SK-N-SH (cell line): Measurements from ENCODE around the gene USO1. TPM values are rescaled to one million over a fixed set of nuclear protein-coding genes. Genes with fewer than 3 reads are reported as not detected.
"Not testable (repeated sequence)": the region's sequence is repeated elsewhere in the genome, so short reads cannot be mapped to it uniquely, and the experiment has no call there.

ENCODE experiments used
- CTCF ChIA-PET: fragments of 300-600, 350-600 bp; formaldehyde crosslinking; extraction: SDS; loops from one replicate; lab custom pipeline; 2021; lab: Yijun Ruan, JAX
- POLR2A ChIA-PET: fragments of 350-600 bp; sonication (Branson Sonifier 250); formaldehyde crosslinking; extraction: SDS; loops from one replicate; lab custom pipeline; 2020; ENCODE audit warnings: antibody characterized with exemption, inconsistent platforms; lab: Yijun Ruan, JAX
- DNase-seq: peaks from one replicate; pipeline ENCODE4 v3.0.0; 2012
- H2AFZ ChIP-seq: fragments of 200-600 bp; sonication (generic); 2 replicates; pipeline ENCODE4 v1.8.1; 2016; ENCODE audit warnings: antibody characterized with exemption, mild to moderate bottlenecking, low read depth
- H3F3A ChIP-seq: fragments of 200-600 bp; sonication (generic); replicated peaks from 2 replicates; pipeline ENCODE3; 2016; ENCODE audit warnings: antibody characterized with exemption, mild to moderate bottlenecking; ENCODE audit not compliant: insufficient read depth
- H3K27ac ChIP-seq, 2 experiments: fragments of 200-500 bp in 1 of 2; fragments of 200-600 bp in 1 of 2; sonication (Bioruptor generic) in 1 of 2; sonication (generic), shearing (Covaris generic) in 1 of 2; 2 replicates each; pipeline versions ENCODE4 v1.5.1 to v1.6.1; 2014 to 2016; ENCODE audit warnings: low read depth in 2 of 2, inconsistent platforms in 1 of 2, low read length in 1 of 2, mild to moderate bottlenecking in 1 of 2, mixed read lengths in 1 of 2
- H3K27me3 ChIP-seq: fragments of 200-600 bp; sonication (generic), shearing (Covaris generic); 2 replicates; pipeline ENCODE4 v1.6.1; 2016; ENCODE audit warnings: mixed run types; ENCODE audit not compliant: insufficient read depth
- H3K36me3 ChIP-seq, 2 experiments: fragments of 200-500 bp in 1 of 2; fragments of 200-600 bp in 1 of 2; sonication (Bioruptor generic) in 1 of 2; sonication (generic) in 1 of 2; replicated peaks in 1 of 2; 2 replicates each; pipeline versions ENCODE3 to v1.5.1; 2014 to 2016; ENCODE audit warnings: low read length in 1 of 2, mild to moderate bottlenecking in 1 of 2; ENCODE audit not compliant: insufficient read depth in 2 of 2, control insufficient read depth in 1 of 2
- H3K4me1 ChIP-seq, 2 experiments: fragments of 200-500 bp in 1 of 2; fragments of 200-600 bp in 1 of 2; sonication (Bioruptor generic) in 1 of 2; sonication (generic), shearing (Covaris generic) in 1 of 2; 2 replicates each; pipeline versions ENCODE4 v1.5.1 to v1.6.1; 2014 to 2016; ENCODE audit warnings: low read depth in 1 of 2, low read length in 1 of 2, mixed run types in 1 of 2; ENCODE audit not compliant: insufficient read depth in 2 of 2, control insufficient read depth in 1 of 2
- H3K4me2 ChIP-seq: fragments of 200-600 bp; sonication (generic), shearing (Covaris generic); 2 replicates; pipeline ENCODE4 v1.6.1; 2017; ENCODE audit warnings: mixed run types
- H3K4me3 ChIP-seq, 2 experiments: fragments of 200-500 bp in 1 of 2; fragments of 200-600 bp in 1 of 2; sonication (Bioruptor generic) in 1 of 2; sonication (generic), shearing (Covaris generic) in 1 of 2; 2 replicates each; pipeline versions ENCODE4 v1.5.1 to v1.8.1; 2014 to 2016; ENCODE audit warnings: low read depth in 2 of 2, inconsistent platforms in 1 of 2, low read length in 1 of 2, mild to moderate bottlenecking in 1 of 2, mixed read lengths in 1 of 2, moderate library complexity in 1 of 2
- H3K79me2 ChIP-seq: fragments of 200-600 bp; sonication (generic); 2 replicates; pipeline ENCODE4 v1.8.1; 2017; ENCODE audit warnings: mild to moderate bottlenecking; ENCODE audit not compliant: insufficient read depth
- H3K9ac ChIP-seq: fragments of 200-600 bp; sonication (generic); 2 replicates; pipeline ENCODE4 v1.6.1; 2017; ENCODE audit warnings: mixed run types
- H3K9me2 ChIP-seq: fragments of 200-600 bp; sonication (generic); 2 replicates; pipeline ENCODE4 v1.6.1; 2017; ENCODE audit warnings: mixed run types
- H3K9me3 ChIP-seq: fragments of 200-600 bp; sonication (generic); 2 replicates; pipeline ENCODE4 v1.6.1; 2017; ENCODE audit warnings: mixed run types, mild to moderate bottlenecking, moderate library complexity
- H4K20me1 ChIP-seq: fragments of 200-600 bp; sonication (generic); 2 replicates; pipeline ENCODE4 v1.6.1; 2017; ENCODE audit warnings: mild to moderate bottlenecking, mixed run types; ENCODE audit not compliant: insufficient read depth
- ELF1 ChIP-seq: IDR thresholded peaks from 2 replicates; pipeline ENCODE4 v1.4.0; 2012
- FOXJ3 ChIP-seq: sonication (generic); formaldehyde crosslinking; IDR thresholded peaks from 2 replicates; pipeline ENCODE4 v1.5.1; 2020; ENCODE audit warnings: mild to moderate bottlenecking, missing genetic modification reagents
- IRF3 ChIP-seq: fragments of 150-350 bp; IDR thresholded peaks from 2 replicates; pipeline ENCODE4 v1.6.1; 2016; ENCODE audit warnings: mild to moderate bottlenecking, low read depth, low read length
- JUND ChIP-seq: IDR thresholded peaks from 2 replicates; pipeline ENCODE4 v1.4.0; 2012
- MAX ChIP-seq: IDR thresholded peaks from 2 replicates; pipeline ENCODE4 v1.4.0; 2012; ENCODE audit warnings: low read depth
- MEF2A ChIP-seq: IDR thresholded peaks from 2 replicates; pipeline ENCODE4 v1.4.0; 2012; ENCODE audit warnings: low read depth, borderline replicate concordance
- MXI1 ChIP-seq: IDR thresholded peaks from 2 replicates; pipeline ENCODE4 v1.6.1; 2012; ENCODE audit warnings: mild to moderate bottlenecking, low read depth, low read length, improper control_type of control experiment
- NFIC ChIP-seq: IDR thresholded peaks from 2 replicates; pipeline ENCODE4 v1.4.0; 2012; ENCODE audit warnings: borderline replicate concordance
- RCOR1 ChIP-seq: fragments of 150-350 bp; IDR thresholded peaks from 2 replicates; pipeline ENCODE4 v1.6.1; 2017; ENCODE audit warnings: antibody characterized with exemption, low read length
- RFX5 ChIP-seq: IDR thresholded peaks from 2 replicates; pipeline ENCODE4 v1.6.1; 2012; ENCODE audit warnings: mild to moderate bottlenecking, improper control_type of control experiment, low read length
- TCF12 ChIP-seq: IDR thresholded peaks from 2 replicates; pipeline ENCODE4 v1.4.0; 2012
- TEAD4 ChIP-seq: IDR thresholded peaks from 2 replicates; pipeline ENCODE4 v1.4.0; 2012; ENCODE audit warnings: mild to moderate bottlenecking, borderline replicate concordance; ENCODE audit not compliant: insufficient read depth
- ZBTB33 ChIP-seq: IDR thresholded peaks from 2 replicates; pipeline ENCODE4 v1.4.0; 2012; ENCODE audit warnings: low read depth, borderline replicate concordance
- WGBS: methylation state at CpG from one replicate; pipeline ENCODE4 v1.1.6; 2017; ENCODE audit warnings: low lambda C conversion rate; 5-methylcytosine and 5-hydroxymethylcytosine counted together
- polyA plus RNA-seq, 3 experiments: library from polyadenylated mRNA; depleted of rRNA; stranded (reverse); fragments of >200 nt; gene quantifications; 2 replicates each; pipeline ENCODE4 v1.2.3, GENCODE V29; 2012

USO1 gene
- polyA plus RNA-seq, 1 of the 3 experiments (the other 2 are of a cell fraction): 25.6 TPM

GRCh38 chr4:75715105-75715799 lies 9.1 kb upstream of the USO1 start:
- Histone ChIP-seq H3K9me3 (no peaks in the 10 kb centered on the region), H3K79me2 (no peaks in the 10 kb centered on the region), H3K4me1 (peaks cover 16 to 23% of the 10 kb centered on the region in 2 experiments), H3K27ac (peak overlapping the region; percentile 70 to 81), H3K36me3 (no peaks in the 10 kb centered on the region), H4K20me1 (no peaks in the 10 kb centered on the region), H3K4me2 (peak overlapping the region; percentile 80), H3K9me2 (no peaks in the 10 kb centered on the region), H2AFZ (peak overlapping the region; percentile 75; the same call in 1 of the 2 replicates), H3K9ac (peak overlapping the region; percentile 36; the same call in 1 of the 2 replicates), H3K27me3 (no peaks in the 10 kb centered on the region), H3K4me3 (peak overlapping the region in 1 of 2 experiments; percentile 30; a peak in 2 of 4 replicates), H3F3A (peaks cover 23% of the 10 kb centered on the region)
- POLR2A ChIA-PET: no interaction called here
- CTCF ChIA-PET: interaction anchor here (0.7 to 1.3 kb wide), 3 partner anchors 9 to 90 kb away, joined by 3 to 12 read pairs (median 3); partner anchors contain the start of gene USO1
- WGBS: 35% methylated on average over 4 of the region's 4 CpGs
- DNase-seq: peak; percentile 28
- TF ChIP-seq MEF2A: peak; percentile 73
- TF ChIP-seq ZBTB33: no peak
- TF ChIP-seq IRF3: no peak
- TF ChIP-seq TEAD4: no peak
- no peak for TF ChIP-seq RCOR1
- no peak for TF ChIP-seq FOXJ3 (CRISPR knock-in tag)
- TF ChIP-seq ELF1: no peak
- TF ChIP-seq MXI1: no peak
- TF ChIP-seq TCF12: peak; percentile 63; the same call in 1 of the 2 replicates
- TF ChIP-seq MAX: 0 out of 2 replicates have a peak, but pooled peaks have one; percentile 22
- peak; percentile 7; the same call in 1 of the 2 replicates for TF ChIP-seq NFIC
- no peak for TF ChIP-seq RFX5
- TF ChIP-seq JUND: 0 out of 2 replicates have a peak, but pooled peaks have one; percentile 24
- TF ChIP-seq, all 33 proteins: peak for 5

DNA sequence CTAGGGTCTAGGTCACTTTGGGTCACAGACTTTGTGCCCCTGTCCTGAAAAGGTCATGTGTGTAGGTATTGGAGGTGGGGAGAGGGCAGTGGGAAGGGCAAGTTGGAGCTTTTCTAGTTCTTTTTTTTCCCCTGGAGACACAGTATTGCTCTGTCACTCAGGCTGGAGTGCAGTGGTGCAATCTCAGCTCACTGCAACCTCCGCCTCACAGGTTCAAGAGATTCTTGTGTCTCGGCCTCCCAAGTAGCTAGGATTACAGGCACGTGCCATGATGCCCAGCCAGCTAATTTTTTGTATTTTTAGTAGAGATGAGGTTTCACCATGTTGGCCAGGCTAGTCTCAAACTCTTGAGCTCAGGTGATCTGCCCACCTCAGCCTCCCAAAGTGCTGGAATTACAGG lies 8.3 kb upstream of the USO1 start:
- not testable (repeated sequence) for H3K4me3 ChIP-seq
- CTCF ChIA-PET: interaction anchor here (1.3 kb wide), 1 partner anchor 8 kb away, joined by 12 read pairs; the partner anchor contains the start of gene USO1
- WGBS: 79% methylated on average over 3 of the region's 3 CpGs

More for the DNA sequence above, 8.3 kb upstream of the USO1 start:
- H3K36me3 ChIP-seq, H3K9ac ChIP-seq, H3K9me2 ChIP-seq, H2AFZ ChIP-seq, H3K27me3 ChIP-seq, H4K20me1 ChIP-seq, POLR2A ChIA-PET, H3K79me2 ChIP-seq, DNase-seq, H3K9me3 ChIP-seq: not testable (repeated sequence)
- Histone ChIP-seq H3F3A (peaks cover 23% of the 10 kb centered on the region), H3K4me2 (peak overlapping the region; percentile 80; the same call in 1 of the 2 replicates), H3K4me1 (peaks cover 16 to 23% of the 10 kb centered on the region in 2 experiments), H3K27ac (peak overlapping the region; percentile 70 to 81; a peak in 3 of 4 replicates)
